Keratinocyte (primary cell): Measurements from ENCODE around the gene CCDC192. TPM values are rescaled to one million over a fixed set of nuclear protein-coding genes. Genes with fewer than 3 reads are reported as not detected.
A peak's percentile ranks its signal among the peaks of the same experiment; 100 is the strongest.

Experiments
- DNase-seq: peaks from one replicate; pipeline ENCODE4 v3.0.0-alpha.2; 2011; ENCODE audit warnings: low read depth, missing footprints, low spot score
- FAIRE-seq: peaks from 2 replicates; lab custom pipeline; 2011; peaks lifted over from hg19 to GRCh38; lab: Jason Lieb, UNC
- H2AFZ ChIP-seq: 2 replicates; pipeline ENCODE4 v1.6.0; 2012; ENCODE audit warnings: low read length, control low read depth, inconsistent platforms; ENCODE audit not compliant: control insufficient read depth
- H3K27ac ChIP-seq: 2 replicates; pipeline ENCODE4 v1.5.1; 2011; ENCODE audit warnings: low read length; ENCODE audit not compliant: control insufficient read depth, insufficient read depth
- H3K27me3 ChIP-seq: 3 replicates; pipeline ENCODE4 v1.6.0; 2011; ENCODE audit warnings: low read length; ENCODE audit not compliant: control insufficient read depth, insufficient read depth; ENCODE audit errors: extremely low read depth
- H3K36me3 ChIP-seq, 2 experiments: 2 replicates in 1 of 2; 3 replicates in 1 of 2; pipeline ENCODE4 v1.5.1; 2011; ENCODE audit warnings: low read length in 2 of 2, mild to moderate bottlenecking in 1 of 2; ENCODE audit not compliant: control insufficient read depth in 2 of 2, insufficient read depth in 2 of 2; ENCODE audit errors: extremely low read depth in 1 of 2
- H3K4me1 ChIP-seq: 3 replicates; pipeline ENCODE4 v1.5.1; 2011; ENCODE audit warnings: low read length; ENCODE audit not compliant: control insufficient read depth, insufficient read depth; ENCODE audit errors: extremely low read depth
- H3K4me2 ChIP-seq: 3 replicates; pipeline ENCODE4 v1.6.0; 2011; ENCODE audit warnings: low read depth, low read length; ENCODE audit not compliant: control insufficient read depth, insufficient read depth; ENCODE audit errors: extremely low read depth
- H3K4me3 ChIP-seq, 3 experiments: fragments of 200-600 bp in 1 of 3; sonication (generic) in 1 of 3; 2 replicates in 2 of 3; 3 replicates in 1 of 3; pipeline ENCODE4 v1.5.1; 2011 to 2016; ENCODE audit warnings: low read length in 3 of 3, mild to moderate bottlenecking in 3 of 3, control low read depth in 2 of 3, inconsistent platforms in 1 of 3, low read depth in 1 of 3, mixed read lengths in 1 of 3, mixed run types in 1 of 3, moderate library complexity in 1 of 3; ENCODE audit not compliant: control insufficient read depth in 2 of 3, insufficient read depth in 2 of 3; ENCODE audit errors: extremely low read depth in 1 of 3
- H3K79me2 ChIP-seq: 2 replicates; pipeline ENCODE4 v1.6.0; 2012; ENCODE audit warnings: low read length; ENCODE audit not compliant: control insufficient read depth, insufficient read depth
- H3K9ac ChIP-seq: 3 replicates; pipeline ENCODE4 v1.6.0; 2011; ENCODE audit warnings: low read length; ENCODE audit not compliant: control insufficient read depth, insufficient read depth; ENCODE audit errors: extremely low read depth
- H3K9me1 ChIP-seq: 3 replicates; pipeline ENCODE4 v1.6.0; 2011; ENCODE audit warnings: low read length; ENCODE audit not compliant: control insufficient read depth, insufficient read depth; ENCODE audit errors: extremely low read depth
- H3K9me3 ChIP-seq: 2 replicates; pipeline ENCODE4 v1.5.1; 2012; ENCODE audit warnings: low read depth, low read length; ENCODE audit not compliant: control insufficient read depth
- H4K20me1 ChIP-seq: 3 replicates; pipeline ENCODE4 v1.6.0; 2011; ENCODE audit warnings: low read length; ENCODE audit not compliant: control insufficient read depth, insufficient read depth; ENCODE audit errors: extremely low read depth
- EZH2 ChIP-seq: IDR thresholded peaks from one replicate; pipeline ENCODE4 v1.6.1; 2012; ENCODE audit warnings: inconsistent platforms, mild to moderate bottlenecking, low read length, moderate library complexity
- dilution Hi-C: fragments of 300-500 bp; cut with MboI; formaldehyde crosslinking; loops from one replicate; pipeline ENCODE4 v1.7.0; 2020; ENCODE audit warnings: low sequenced_read_pairs; ENCODE audit not compliant: extremely low pct_ligation_motif_present
- polyA plus RNA-seq, 5 experiments: library from polyadenylated mRNA; depleted of rRNA in 3 of 5; stranded (reverse) in 3 of 5; stranded (forward) in 1 of 5; unstranded in 1 of 5; fragments of >200 nt; gene quantifications; 1 replicate in 1 of 5; 2 replicates in 3 of 5; 3 replicates in 1 of 5; pipeline versions ENCODE4 v1.2.1 to v1.2.3, GENCODE V29; 2011 to 2012; ENCODE audit warnings: missing spikeins in 2 of 5, low read depth in 1 of 5, low replicate concordance in 1 of 5
- TF ChIP-seq, protein P1 (sequence below), 3 experiments: IDR thresholded peaks in 1 of 3; conservative IDR thresholded peaks in 1 of 3; optimal IDR thresholded peaks in 1 of 3; 2 replicates in 2 of 3; 3 replicates in 1 of 3; pipeline versions ENCODE3 to v1.5.1; 2011; ENCODE audit warnings: low read length in 3 of 3, mild to moderate bottlenecking in 3 of 3, moderate library complexity in 2 of 3, control low read depth in 1 of 3, inconsistent platforms in 1 of 3; ENCODE audit not compliant: insufficient read depth in 2 of 3; ENCODE audit errors: extremely low read depth in 1 of 3

The CCDC192 gene
- polyA plus RNA-seq, 1 donor (not counting 4 experiments of a cell fraction or from before 2014, with no cell fraction given), result not detected

GRCh38 chr5:127887282-127887681 is 184.1 kb downstream of the CCDC192 start:
- Histone ChIP-seq H3K27ac (no peak overlapping the region), H3K4me1 (peaks cover 9% of the 10 kb centered on the region), H3K9ac (no peak overlapping the region), H3K9me1 (no peaks in the 10 kb centered on the region), H3K9me3 (no peaks in the 10 kb centered on the region), H2AFZ (no peak overlapping the region), H3K4me3 (no peak overlapping the region), H3K79me2 (no peaks in the 10 kb centered on the region), H3K36me3 (no peaks in the 10 kb centered on the region), H3K27me3 (no peaks in the 10 kb centered on the region), H4K20me1 (no peaks in the 10 kb centered on the region), H3K4me2 (no peak overlapping the region)
- DNase-seq (peak; percentile 26), FAIRE-seq (no peak)
- dilution Hi-C loops, result no loop called here
- TF ChIP-seq EZH2, result no peak
- TF ChIP-seq, protein P1, sequence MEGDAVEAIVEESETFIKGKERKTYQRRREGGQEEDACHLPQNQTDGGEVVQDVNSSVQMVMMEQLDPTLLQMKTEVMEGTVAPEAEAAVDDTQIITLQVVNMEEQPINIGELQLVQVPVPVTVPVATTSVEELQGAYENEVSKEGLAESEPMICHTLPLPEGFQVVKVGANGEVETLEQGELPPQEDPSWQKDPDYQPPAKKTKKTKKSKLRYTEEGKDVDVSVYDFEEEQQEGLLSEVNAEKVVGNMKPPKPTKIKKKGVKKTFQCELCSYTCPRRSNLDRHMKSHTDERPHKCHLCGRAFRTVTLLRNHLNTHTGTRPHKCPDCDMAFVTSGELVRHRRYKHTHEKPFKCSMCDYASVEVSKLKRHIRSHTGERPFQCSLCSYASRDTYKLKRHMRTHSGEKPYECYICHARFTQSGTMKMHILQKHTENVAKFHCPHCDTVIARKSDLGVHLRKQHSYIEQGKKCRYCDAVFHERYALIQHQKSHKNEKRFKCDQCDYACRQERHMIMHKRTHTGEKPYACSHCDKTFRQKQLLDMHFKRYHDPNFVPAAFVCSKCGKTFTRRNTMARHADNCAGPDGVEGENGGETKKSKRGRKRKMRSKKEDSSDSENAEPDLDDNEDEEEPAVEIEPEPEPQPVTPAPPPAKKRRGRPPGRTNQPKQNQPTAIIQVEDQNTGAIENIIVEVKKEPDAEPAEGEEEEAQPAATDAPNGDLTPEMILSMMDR (optimal IDR thresholded peaks at IDR 0.05 in 1 of 3, IDR thresholded peaks at IDR 0.05 in 1 of 3, conservative IDR thresholded peaks at IDR 0.05 in 1 of 3; ENCODE audit: extremely low read depth in 1 of 3, insufficient read depth in 2 of 3, low read length in 3 of 3), result no peak

DNA sequence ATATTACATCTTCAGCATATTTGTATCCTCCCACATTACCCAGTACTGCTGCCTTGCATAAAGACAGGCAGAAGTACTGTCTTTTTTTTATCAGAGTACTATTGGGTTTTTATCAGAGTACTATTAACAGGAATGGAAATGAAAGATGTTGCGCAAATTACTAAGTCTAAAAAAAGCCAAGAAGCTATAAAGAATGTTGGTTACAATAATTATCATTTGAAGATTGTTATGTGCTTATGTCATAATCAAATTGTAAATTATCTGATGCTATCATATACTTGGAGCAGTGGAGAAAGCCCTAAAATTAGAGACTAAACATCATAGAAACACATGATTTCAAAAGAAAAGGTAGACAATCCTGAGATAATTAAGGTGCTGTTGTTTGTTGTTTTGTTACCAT is 188.8 kb downstream of the CCDC192 start:
- Histone ChIP-seq H3K79me2 (no peaks in the 10 kb centered on the region), H3K4me3 (no peak overlapping the region), H2AFZ (no peak overlapping the region), H3K4me2 (peak overlapping the region; percentile 72), H3K9me3 (no peaks in the 10 kb centered on the region), H3K4me1 (peaks cover 20% of the 10 kb centered on the region), H3K9me1 (no peaks in the 10 kb centered on the region), H3K27ac (no peak overlapping the region), H3K9ac (no peak overlapping the region), H3K27me3 (no peaks in the 10 kb centered on the region), H3K36me3 (no peaks in the 10 kb centered on the region), H4K20me1 (no peaks in the 10 kb centered on the region)
- dilution Hi-C loops, result no loop called here
- FAIRE-seq, result no peak
- TF ChIP-seq, protein P1 (optimal IDR thresholded peaks at IDR 0.05 in 1 of 3, IDR thresholded peaks at IDR 0.05 in 1 of 3, conservative IDR thresholded peaks at IDR 0.05 in 1 of 3; ENCODE audit: extremely low read depth in 1 of 3, insufficient read depth in 2 of 3, low read length in 3 of 3), result no peak
- no peak for TF ChIP-seq EZH2
- DNase-seq, result no peak
